SHP77 (cell line): ENCODE results near the gene BCAR3.

Experiments
- DNase-seq, 2 experiments: peaks; one replicate each; lab custom pipeline; 2025; lab: John Stamatoyannopoulos, UW

Gene BCAR3

DNA sequence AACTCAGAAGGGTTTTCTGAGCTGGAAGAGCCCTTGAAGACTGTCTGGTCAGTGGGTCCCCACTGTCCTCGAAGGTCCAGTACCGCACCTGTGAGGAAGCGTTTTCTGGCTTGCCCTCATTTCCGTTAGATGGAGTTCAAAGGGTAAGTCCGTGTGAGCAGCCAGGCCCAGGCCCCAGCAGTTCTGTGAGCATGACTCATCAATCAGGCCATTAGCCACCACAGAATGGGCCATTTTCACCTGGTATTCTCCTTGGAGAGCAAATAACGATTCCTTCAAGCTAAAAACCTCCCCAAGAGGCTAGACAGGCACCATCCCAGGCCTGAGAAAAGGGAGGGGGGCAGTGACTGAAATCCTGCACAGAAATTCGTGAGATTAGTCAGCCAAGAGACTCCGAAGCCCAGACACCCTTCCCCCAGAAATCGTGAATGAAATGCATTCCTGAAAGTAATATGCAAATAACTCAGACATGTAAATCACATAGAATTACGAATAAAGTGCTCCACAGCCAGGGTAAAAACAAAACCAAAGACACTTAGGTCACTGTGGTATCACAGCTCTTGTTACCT is 66.0 kb downstream of the BCAR3 start:
- peak; percentile 45 to 76 for DNase-seq

DNA sequence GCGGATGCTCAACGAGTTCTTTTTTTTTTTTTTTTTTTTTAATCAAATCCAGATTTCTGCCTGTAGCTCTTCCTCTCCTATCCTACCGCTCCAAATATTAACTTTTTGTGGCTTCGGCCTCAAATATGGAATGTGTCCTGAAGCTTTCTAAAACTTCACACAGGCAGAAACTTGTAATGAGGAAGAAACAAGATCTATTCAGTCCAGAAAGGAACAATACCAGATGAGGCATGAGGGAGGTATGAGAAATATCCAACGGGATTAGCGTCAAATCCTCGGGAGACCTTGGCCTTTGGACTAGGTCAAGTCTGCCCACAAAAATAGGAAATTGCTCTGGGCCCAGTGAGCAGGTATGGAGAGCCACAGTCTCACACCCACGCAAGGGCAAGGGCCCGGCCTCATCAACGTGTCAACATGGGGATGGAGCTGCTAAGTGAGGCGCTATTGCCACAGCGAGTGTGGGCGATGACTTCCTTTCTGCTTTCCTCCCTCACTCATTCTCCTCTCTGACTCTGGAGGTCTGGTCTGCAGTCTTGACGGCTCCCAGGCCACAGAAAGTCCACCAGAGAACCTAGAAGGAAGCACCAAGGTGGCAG is 66.6 kb downstream of the BCAR3 start:
- peak; percentile 35 to 42 for DNase-seq

DNA sequence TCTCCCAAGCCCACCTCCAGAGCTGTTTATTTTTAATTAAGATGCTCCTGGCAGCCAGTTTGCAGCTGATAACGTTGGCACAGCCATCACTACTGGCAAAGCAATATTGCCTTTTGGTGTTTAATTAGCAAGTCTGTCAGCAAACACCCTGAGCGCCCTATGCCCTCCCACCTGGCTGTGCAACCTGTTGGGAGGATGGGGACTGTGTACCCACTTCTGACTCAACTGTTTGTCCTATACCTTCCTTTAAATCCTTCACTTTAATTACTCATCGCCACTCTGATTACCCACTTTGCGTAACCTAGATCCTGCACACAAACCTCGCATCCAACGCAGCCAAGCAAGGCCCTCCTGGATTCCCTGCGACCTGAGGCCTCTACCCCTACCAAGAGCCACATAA is 67.1 kb downstream of the BCAR3 start:
- peak; percentile 21 to 39 for DNase-seq

DNA sequence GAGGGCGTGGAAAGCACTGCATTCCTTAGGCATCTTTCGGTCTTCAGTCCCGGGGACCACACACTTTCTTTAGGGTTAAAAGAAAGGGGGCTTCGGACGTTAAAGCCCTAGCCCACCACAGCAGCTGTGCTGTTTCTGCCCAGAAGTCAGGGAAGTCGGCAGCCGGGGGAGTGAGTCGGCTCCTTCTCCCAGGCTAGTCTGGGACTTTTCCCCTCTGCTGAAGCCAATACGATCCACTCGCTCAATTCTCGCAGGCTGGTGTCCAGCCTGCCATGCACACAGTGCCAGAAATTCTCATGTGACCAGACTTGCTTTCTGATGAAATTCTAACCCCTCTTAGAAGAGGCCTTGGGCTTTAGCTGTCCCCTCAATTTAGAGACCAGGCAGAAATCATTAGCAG is 67.7 kb downstream of the BCAR3 start:
- peak; percentile 36 to 51 for DNase-seq

DNA sequence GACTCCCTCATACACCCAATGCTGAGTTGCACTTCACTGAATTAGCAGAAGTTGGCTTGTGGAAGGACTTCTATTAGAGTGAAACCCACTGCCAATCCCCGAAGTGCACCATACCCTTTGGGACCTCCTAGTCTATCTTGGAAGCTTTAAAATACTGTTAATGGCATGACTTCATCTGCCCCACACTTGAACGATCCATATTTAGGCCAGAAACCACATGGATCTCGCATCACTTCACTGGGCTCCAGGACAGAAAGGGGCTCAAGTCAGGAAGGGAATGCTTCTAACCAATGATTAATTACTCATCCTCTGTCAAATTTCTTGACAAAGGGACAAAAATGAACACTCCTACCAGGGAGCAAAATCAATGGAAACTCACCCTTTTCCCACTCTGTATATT is 69.1 kb downstream of the BCAR3 start:
- no peak for DNase-seq

DNA sequence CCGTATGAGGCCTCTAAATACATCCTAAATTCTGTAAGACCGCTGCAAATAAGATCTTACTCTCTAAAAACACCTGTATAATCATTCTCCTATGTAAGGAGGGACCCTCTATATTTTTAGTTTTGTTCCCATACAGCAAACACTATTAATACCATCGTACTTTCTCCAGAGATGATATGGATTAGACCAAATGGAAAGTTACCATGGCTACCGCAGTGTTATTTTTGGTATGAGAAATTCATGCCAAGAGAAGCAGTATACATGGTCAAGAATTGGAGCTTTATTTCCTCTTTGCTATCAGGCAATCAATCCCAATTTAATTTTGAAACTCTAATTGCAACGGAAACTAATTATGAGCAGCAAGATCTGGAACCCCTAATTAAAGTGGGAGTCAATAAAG is 70.0 kb downstream of the BCAR3 start:
- no peak for DNase-seq

DNA sequence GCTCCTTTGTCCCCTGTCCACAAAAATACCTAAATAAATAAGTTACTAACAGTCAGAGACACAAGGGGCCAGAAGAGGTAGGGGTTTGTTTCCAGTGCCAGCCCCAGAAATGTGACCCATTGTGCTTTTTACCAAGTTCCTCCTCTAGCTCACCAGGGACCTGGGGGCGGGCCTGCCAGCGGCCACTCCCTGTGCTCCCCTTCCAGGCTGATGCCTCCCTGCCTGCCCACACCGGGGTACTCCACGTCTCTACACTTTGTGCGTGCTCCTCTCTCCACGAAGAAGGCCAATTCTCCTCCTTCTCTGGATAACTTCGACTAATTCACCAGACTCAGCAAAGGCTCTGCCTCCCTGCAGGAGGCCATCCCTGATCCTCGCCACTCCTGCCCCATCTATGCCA is 72.1 kb downstream of the BCAR3 start:
- no peak for DNase-seq

DNA sequence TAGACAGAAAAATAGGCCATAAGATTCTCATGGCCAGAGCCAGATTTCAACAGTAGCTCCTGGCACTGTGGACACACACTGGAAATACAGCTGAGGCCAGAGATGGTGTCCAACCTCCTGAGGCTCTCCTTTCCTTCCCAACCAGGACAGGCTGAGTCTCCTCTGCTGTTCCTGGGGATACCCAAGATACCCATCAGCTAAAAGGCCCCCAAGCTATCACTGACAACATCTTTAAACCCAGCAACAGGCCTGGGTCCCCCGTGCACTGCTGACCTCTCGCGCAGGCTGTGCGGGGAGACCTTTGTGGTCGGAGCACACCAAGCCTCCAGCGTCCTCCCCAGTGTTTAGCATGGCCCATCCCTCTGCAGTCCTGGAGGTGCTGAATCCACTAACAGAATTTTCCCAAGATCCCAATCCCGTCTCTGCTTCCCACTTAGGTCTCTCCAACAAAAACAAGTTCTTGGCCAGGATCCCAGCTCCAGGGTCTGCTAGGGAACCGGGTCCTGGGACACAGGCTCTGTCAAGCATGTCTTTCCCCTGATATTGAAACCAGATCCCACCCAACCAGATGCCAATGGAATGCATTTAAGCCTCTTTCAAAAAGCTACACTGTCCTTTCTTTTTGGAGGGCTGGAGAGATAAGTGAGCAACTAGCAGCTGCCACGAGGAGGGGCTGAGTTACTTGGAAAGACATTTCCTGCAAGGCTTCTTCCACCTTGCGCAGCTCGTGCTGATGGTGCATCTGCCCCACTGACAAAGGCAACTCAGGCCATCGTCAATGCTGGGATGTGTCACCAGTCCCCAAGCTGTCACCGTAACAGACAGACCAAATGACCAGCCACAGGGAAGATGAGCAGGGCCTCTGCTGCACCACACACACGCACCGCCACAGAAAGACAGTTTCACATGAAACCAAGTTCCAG is 73.2 kb downstream of the BCAR3 start:
- no peak for DNase-seq

DNA sequence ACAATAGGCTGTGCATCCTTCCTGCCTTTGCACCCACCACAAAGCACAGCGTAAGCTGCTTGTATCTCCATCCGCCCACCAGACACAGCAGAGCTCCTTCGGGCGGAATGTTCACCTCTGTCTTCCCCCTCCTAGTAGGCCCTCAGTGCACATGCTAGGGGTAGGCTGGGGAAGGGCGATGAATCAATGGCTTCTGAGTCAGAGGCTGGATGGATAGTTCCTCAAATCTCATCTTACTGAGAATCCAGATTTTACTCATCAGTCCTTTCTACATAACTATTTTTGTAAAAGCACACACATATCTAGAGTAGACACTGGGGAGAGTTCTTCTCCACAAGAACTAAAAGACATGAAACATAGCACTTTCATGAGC is 73.8 kb downstream of the BCAR3 start:
- no peak for DNase-seq

DNA sequence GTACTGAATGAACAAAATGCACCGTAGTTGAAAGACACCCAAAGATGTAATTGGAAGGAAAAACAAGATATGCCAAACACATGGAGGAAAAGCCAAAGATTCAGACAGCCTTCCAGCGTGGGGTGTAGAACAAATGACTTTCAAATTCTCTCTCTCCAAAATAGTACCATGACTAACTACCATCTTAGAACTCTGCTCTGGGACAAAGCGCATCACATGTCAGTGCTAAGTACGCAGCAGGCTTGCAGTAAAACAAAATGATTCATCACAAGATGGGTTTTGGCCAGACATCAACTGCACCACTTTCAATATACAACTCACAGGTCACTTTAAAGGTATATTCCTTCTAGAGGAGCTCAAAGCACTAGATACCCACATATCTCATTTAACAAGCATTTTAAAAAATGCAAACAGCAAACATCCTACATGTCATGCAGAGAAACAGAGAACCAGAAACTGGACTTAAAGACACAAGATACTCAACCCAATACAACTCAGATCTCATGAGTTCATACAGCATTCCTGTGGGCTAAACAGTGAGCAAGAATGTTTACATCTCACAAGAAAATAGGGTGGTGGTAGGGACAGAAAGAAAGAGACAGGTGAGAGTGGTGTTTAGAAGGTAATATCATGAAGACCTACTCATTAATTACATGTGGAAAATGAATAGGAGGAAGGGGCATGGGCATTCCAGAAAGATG is 75.7 kb downstream of the BCAR3 start:
- DNase-seq: no peak

DNA sequence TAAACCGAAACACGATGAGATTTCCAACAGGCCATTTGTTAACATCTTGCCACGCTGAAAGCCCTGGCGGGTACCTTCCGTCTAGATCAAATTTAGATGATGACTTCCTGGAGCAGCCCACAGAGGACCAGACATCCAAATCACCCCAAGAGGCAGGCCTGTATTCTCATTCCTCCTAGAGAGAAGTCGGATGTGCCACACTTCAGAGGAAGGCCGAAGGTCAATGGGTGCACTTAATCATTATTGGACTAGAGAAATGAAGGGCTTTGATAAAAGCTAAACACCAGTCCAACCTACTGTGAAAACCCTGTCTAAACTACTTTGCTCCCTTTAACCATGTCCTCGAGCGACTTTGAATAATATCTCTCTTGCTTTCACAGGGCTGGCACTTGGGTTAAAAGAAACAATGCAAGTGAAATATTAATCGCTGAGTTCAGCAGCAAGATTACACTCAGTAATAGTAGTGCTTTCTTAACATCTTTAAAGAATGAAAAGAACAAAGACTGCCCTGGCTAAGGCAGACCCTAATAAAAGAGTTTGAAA is 76.5 kb downstream of the BCAR3 start:
- DNase-seq: no peak

DNA sequence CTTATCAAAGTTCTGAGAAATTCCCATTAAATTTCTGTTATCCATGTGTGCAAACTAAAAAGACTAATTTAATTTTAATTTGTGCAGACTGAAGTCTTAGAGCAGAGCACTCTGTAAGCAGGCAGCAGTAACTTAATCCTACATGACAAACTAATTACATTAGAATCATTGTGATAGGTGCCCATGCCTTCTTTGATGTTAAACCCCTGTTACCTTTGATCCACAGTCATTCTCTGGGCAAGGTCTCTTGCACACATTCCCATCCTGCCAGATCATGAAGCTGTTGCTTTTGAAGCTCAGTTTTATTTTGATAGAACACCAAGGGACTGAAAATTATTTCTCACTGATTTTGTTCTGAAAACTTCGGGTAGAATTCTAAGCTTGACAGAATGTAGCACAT is 77.2 kb downstream of the BCAR3 start:
- no peak for DNase-seq

DNA sequence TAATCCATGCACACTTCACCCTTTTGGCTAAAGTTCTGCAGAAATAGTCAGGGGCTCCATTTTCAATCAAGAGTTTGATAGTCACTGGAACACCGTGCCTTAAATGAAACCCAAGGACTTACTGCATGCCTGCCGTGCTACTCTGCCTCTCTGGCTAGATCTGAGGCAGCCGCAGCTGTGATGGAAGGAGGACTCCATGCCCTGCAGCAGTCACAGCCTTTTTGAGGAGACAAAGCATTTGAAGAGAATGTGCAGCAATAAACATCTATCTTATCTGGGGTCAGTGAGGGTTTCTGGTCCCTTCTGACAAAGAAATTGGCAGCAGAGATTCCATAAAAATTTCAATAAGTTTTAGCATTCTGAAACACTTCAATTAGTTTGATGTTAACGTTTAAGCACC is 78.0 kb downstream of the BCAR3 start:
- DNase-seq: no peak

DNA sequence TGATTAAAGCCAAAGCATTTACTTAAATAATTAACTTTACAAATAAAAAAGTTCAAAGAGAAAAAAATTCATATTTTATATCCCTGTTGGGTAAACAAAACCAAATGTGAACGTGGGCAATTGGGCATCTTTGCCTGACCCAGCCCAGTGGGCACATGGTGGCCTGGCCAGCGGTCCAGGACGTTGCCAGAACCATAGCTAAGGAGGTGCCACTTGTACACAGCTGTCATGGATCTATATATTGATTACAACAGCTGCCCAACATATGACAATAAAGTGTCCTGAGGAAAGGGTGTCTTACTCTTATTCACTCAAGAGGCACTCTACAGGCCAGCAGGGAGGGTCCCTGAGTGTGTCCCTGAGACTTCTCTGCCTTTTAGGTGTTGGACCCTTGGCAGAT is 78.5 kb downstream of the BCAR3 start:
- no peak for DNase-seq

DNA sequence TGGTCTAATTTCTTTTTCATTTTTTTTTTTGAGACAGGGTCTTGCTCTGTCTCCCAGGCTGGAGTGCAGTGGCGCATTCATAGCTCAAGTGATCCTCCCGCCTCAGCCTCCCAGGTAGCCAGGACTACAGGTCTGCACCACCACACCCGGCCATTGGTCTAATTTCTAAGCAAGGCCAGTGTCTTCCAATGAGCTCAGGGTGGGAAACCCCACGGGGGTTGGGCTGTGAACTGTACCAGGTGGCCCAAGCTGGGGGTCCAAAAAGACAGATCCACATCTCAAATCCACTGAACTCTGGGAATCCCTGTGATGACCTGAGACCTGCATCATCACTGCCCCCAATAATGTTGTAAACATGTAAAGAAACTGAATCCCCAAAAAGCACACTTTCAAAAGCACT is 79.5 kb downstream of the BCAR3 start:
- no peak for DNase-seq

DNA sequence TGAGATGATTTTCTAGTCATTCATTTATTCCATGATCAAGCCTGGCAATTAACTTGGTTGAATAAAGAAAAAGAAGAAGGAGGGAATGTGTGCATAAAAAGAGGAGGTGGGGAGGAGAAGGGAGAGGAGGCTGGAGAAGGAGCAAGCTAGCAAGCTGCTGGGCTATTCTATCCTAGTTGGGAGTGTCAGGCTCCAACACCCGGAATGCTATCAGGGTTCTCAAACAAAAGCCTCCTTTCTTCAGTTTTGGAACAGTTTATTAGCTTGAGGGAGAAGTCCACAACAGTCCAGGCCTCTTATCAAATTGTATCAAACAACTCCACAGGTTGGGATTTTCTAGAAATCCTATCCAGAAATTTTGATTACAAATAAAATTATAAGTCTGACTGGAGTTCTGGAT is 80.0 kb downstream of the BCAR3 start:
- DNase-seq: no peak

DNA sequence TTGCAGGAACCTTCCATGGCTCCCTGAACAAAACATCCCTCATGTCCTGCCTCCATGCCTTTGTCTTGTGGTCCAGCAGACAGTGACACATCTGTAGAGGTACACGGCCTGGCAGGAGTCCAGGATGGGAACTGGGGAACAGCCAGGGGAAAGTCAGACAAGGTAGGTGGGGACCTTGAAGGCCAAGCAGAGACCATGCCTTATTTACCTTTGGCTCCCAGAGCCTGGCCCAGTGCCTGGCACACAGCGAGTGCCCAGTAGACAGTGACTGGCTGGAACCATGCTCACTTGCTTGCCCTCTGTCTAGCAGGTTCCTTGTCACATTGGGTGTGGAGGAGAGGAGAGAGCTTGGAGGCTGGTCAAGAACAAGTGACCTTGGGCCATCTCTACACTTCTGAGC is 81.0 kb downstream of the BCAR3 start:
- no peak for DNase-seq

DNA sequence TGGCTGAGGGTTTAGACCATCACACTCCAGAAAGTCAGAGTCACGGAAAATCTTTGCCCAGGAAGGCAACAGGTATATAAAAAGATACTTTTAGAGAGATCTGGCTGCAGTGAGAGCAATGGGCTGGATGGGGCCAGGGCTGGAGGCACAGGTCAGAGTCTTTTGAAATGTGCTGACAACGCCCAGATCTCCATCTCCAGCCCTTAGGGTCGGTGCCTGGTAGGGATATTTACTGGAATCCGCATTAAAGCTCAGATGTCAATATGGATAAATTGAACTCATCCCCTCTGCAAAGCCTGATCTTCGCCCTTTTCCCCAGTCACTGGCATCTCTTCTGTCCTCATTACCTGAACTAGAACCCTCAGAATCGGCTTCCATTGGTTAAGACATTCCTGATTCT is 82.2 kb downstream of the BCAR3 start:
- no peak for DNase-seq

DNA sequence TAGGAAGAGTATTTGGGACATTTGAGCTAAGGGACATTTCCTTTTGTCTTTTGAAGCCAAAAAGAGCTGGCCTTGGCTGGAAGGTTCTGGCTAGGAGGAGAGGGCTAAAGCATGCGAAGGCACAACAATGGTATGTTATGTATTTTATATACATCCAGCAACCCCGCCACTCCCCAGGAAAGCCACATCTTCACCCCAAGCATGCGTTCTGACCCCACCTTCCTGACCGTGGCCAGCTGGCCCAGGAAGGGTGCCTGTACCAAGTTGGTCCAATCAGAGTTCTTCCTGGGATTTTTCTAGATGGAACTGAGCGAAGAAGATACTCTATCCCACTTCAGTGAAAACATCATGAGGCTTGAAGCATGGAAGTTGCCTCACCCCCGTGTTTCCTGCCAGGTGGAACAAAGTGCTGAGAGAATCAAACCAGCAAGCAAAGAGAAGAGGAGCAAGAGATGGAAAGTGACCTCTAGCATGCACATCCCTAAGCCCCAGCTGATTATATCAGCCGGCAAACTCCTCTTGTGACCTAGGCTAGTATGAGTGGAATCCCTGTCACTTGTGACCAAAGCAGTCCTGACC is 82.7 kb downstream of the BCAR3 start:
- DNase-seq: no peak

DNA sequence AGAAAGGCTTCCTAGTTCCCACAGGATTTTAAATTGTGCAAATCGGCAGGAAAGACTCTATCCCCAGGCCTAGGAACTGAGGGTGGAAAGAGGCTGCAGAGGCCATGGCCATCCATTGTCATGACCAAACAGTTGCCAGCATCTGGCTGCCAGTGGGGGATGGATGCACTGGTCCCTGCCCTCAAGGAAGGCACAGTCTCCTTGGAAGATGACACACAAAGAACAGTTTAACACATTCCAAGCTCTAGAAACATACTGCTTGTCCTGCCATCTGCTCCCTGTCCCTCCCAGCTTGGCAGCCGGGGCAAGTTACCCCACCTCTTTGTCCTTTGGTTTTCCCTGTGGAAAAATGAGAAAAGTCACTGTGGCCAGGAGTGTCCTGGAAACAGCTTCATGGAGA is 83.2 kb downstream of the BCAR3 start:
- no peak for DNase-seq

DNA sequence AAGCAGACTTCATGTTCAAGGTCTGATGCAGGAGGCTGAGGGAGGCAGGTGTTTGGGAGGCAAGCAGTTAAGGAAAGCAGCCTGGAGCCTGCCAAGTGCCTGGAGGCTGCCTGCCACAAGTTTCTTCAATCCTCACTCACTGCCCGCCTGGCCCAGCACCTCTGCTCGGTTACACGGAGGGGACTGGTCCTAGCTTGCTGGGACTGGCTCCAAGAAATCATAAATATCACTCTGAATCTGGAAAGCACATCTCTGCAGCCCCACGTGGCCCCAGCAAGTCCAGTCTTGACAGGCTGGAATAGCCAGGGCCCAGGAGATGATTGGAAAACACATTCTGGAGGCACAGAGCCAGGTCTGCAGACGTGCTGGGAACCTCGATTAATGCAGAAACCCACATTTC is 83.9 kb downstream of the BCAR3 start:
- no peak for DNase-seq
